ENCODE data around the gene CYP2F1.
"Not testable (repeated sequence)": the region's sequence is repeated elsewhere in the genome, so short reads cannot be mapped to it uniquely, and the experiment has no call there.

Gene CYP2F1

DNA sequence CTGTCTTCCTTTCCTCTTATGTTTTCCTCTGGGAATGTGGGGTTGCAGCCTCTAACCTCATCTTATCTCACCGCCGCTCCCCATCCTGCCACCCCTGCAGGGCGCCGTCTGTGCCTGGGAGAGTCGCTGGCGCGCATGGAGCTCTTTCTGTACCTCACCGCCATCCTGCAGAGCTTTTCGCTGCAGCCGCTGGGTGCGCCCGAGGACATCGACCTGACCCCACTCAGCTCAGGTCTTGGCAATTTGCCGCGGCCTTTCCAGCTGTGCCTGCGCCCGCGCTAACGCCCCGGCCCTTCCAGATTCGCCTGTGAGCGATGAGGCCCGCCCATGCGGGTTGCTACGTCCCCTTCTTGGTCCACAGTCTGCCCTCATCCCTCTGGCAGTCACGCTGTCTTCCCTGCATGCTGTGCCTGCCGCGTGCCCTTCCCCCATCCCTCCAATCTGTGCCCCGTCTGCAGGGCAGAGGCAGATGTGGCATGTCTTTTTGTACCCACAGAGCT, 13.6 kb downstream of the CYP2F1 start:
- DNase-seq, result peak; percentile 56 to 86

- DNase-seq, result no peak
These were observed 14.5 kb downstream of the CYP2F1 start for GRCh38 chr19:41128692-41129091.

DNA sequence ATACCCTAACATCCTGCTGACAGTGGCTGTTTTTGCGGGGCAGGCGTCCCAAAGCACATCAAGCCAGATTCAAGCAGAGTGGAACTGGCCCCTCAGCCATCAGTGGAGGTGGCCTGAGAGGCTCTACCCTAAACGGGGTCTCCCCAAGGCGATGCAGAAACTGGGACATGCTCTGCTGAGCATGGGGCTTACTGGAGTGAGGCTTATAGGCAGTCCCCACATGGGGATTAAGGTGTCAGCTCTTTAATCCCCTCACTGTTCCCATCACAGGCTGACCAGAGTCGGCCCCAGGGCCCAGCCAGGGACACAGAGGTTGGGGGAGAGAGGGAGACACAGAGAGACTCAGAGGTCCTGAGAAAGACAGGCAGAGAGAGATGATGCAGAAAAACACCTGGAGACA, 17.0 kb downstream of the CYP2F1 start:
- DNase-seq, result no peak

- no peak for DNase-seq
These were observed 19.0 kb downstream of the CYP2F1 start for GRCh38 chr19:41133260-41133659.

GRCh38 chr19:41134616-41135015, 20.4 kb downstream of the CYP2F1 start:
- DNase-seq, result no peak

DNA sequence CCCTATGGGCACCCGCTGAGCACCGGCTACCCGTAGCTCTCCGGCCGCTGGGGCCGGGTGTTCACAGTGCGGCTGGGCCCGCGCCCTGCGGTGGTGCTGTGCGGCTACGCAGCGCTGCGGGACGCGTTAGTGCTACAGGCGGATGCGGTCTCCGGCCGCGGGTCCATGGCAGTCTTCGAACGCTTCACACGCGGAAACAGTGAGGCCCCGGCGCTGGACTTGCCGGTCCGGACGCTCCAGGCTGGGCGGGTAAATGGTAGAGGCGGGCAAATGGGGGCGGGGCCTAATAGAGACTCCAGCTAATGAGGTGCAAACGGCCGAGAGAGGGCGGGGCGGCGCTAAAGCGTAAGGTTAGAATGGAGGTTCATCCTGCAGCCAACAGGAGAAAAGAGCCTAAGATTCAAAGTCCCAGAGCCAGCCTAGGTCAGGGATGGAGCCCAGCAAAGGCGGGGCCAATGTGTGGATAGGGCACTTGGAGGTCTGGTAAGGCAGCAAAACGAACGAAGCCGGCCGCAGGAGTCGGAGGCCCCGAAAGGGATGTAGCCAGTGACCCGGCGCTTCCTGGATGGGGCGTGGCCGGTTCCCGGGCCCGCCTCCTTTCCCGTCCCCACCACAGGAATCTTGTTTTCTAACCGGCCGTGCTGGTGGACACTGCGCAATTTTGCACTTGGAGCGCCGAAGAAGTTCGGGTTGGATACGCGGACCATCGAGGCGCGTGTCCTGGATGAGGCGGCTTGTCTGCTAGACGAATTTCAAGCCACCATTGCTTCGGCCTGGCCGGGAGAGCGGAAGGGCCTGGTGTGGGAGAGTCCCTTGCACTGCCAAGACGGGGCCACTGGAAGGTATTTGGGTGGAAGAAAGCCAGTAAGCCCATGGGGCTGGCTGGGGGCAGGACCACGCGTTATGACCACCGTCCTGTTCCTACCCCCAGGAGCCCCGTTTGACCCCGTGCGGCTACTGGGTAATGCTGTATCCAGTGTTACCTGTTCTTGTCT, 21.5 kb downstream of the CYP2F1 start:
- DNase-seq, result peak; percentile 15 to 20

DNA sequence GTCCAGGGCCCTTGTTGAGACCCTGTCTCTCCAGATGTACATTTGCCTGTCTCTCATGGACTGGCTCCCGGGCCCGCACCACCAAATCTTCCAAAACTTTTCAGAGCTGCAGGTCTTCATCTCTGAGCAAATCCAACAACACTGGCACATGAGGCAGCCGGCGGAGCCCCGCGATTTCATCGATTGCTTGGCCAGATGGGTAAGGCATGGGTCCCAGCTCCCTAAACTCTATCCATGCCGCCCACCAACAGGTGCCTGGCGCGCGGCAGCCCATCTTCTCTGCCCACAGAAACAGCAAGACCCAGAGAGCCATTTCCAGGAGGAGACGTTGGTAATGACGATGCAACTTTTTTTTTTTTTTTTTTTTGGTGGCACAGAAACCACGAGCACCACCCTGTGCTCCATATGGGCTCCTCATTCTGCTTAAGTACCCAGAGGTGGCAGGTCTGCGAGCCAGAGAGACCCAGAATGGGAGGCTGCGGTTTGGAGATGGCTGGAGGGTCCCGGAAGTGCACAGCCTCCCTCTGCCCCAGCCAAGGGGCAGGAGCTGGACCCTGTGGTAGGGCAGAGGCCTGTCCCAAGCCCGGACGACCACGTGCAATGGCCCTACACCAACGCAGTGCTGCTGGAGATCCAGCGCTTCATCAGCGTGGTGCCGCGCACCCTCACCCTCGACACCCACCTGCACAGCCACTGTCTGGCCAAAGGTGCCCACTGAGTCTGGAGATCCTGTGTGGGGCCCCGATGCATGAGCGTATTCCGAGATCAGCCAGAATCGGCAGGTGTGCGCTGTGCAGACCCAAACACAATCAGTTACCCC, 22.6 kb downstream of the CYP2F1 start:
- DNase-seq, result no peak

DNA sequence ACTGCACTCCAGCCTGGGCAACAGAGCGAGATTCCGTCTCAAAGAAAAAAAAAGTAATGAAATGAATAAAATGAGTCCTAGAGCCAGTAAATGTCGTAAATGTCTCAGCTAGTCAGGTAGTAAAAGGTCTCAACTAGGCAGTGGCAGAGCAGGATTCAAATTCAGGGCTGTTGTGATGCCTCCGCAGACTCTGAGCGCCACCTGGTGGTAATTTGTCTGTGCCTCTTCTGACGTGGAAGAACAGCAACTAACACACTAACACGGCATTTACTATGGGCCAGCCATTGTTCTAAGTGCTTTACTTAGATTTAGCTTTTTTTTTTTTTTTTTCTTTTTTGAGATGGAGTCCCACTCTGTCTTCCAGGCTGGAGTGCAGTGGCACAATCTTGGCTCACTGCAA, 30.2 kb downstream of the CYP2F1 start:
- peak; percentile 87 to 93 for DNase-seq

- DNase-seq, result no peak
These were observed 35.6 kb downstream of the CYP2F1 start for GRCh38 chr19:41149831-41150230.

DNA sequence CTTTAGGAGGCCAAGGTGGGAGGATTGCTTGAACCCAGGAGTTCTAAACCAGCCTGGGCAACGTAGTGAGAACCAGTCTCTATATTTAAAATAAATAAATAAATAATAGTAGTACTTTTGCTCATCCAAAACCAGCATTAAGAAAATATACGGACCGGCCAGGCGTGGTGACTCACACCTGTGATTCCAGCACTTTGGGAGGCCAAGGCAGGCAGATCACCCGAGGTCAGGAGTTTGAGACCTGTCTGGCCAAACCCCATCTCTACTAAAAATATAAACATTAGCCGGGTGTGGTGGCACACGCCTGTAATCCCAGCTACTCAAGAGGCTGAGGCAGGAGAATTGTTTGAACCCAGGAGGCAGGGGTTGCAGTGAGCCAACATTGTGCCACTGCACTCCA, 36.8 kb downstream of the CYP2F1 start:
- not testable (repeated sequence) for DNase-seq

DNA sequence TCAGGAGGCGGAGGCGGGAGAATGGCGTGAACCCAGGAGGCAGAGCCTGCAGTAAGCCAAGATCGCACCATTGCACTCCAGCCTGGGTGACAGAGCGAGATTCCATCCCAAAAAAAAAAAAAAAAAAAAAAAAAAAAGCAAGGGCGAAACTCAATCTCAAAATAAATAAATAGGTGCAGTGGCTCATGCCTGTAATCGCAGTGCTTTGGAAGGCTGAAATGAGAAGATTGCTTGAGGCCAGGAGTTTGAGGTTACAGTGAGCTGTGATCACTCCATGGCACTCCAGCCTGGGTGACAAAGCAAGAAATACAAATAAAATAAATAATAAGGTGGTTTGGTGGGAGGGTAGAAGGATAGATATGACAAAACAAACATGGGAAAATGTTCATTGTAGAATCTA, 39.8 kb downstream of the CYP2F1 start:
- DNase-seq, result no peak

DNA sequence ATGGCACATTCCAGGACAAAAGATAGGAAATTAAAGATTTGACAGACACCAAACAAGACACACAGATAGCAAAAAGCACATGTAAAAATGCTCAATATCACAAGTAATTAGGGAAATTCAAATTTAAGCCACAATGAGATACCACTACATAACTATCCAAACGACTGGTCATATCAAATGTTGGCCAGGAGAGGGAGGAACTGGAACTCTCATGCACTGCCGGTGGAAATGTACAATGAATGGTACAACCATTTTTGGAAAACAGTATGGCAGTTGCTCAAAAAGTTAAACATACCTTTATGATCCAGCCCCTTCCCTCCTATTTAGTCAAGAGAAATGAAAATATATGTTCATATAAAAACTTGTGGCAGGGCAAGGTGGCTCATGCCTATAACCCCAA, 42.0 kb downstream of the CYP2F1 start:
- DNase-seq, result no peak

GRCh38 chr19:41159881-41160280, 45.6 kb downstream of the CYP2F1 start:
- no peak for DNase-seq

- no peak for DNase-seq
These were observed 47.7 kb downstream of the CYP2F1 start for GRCh38 chr19:41161903-41162302.

DNA sequence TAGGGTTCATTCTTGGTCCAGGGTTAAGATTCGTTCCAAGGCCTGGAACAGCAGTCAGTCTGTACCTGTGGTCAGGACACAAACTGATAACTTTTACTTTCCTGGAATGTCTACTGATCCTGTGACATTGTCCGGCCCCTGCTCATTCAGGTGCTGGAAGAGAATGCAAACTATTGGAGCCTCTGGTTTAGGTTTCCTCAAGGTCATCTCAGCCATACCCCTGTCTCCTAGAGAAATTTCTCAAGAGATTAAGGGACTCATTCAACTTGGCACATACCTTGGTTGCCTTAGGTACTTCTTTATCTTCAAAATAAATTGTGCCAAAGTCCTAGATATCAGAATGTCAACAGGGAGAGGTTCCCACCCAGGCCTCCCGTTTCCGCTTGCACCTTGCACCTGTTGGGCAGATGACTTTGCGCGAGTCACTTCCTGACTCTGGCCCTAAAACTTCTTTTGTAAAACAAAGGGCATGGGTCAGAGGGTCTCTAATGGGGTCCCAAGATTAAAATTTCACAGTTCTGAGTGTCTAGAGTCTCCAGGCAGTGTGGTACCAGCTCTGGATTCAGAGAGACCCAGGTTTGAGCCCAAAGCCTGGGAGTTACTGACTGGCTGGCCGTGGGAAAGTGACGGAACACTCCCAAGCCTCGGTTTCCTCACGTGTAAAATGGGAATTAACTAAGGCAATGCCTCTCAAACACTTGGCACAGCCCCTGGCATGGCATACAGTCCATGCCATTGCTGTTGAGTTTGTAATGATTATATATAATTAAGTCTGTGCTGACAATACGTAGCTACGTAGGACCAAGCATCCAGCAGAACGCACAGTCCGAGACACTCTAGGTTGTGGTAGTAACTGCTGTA, 52.9 kb downstream of the CYP2F1 start:
- no peak for DNase-seq

GRCh38 chr19:41172297-41173164, 58.3 kb downstream of the CYP2F1 start:
- no peak for DNase-seq

DNA sequence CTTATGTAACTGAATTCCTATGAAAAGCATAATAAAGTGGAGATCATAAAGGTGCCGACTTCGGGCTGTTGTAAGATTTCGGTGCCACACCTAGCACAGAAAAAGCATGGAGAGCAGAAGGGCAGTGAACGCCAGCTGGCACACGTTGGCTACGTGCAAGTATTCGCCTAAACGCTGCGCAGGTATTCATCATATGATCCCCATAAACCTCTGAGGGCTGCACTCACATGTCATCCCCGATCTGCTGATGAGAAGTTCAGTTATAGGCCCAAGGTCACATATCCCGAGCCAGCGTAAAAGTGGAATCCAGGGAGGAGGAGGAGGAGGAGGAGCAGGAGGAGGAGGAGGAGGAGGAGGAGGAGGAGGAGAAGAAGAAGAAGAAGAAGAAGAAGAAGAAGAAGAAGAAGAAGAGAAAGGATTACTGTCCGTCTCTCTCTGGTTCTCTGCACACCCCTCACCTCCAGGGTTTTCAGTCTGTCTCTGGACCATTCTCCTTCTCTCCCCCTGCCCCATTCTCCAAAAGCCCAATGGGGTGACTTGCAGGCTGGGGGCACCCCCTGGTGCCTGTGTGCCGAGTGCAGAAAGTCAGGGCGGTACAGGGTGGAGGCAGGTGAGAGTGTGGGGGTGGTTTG, 60.2 kb downstream of the CYP2F1 start:
- no peak for DNase-seq

DNA sequence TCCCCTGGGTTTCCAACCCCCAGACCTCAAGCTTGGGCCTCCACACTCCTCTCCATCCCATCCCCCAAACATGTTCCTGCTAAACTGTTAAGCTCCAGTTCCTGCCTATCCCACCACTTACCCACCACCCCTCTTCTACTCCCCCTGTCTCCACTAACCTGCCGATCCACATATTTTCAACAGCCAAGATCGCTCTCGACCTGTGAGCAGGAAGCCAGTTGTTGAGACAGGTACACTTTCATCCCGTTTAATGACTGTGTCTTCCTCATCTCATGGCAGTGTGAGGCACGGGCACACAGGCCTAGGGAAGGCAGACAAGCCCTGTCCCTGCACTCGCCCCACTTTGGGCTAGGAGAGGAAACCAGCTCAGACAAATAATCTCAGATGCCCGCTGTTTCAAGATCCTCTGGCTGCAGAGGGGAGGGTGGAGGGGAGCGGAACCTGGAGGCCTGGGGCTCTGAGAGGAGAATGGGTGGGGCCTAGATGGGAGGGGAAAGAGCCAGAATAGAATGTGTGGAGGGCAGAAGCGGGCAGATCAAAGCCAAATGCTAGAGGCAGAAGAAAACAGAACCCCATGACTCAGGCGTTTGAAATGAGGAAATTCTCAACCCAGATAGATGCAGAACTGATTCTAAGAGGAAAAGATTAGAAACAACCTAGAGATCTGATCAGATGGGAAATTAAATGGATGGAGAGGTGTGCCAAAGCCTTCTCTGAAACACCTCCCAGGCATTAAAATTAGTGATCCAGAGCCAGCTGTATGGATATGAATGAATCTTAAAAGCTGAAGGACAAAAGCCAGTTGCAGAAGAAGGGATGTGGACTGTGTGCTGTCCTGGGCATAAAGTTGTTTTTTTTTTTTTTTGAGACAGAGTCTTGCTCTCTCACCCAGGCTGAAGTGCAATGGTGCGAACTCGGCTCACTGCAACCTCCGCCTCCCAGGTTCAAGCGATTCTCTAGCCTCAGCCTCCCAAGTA, 61.9 kb downstream of the CYP2F1 start:
- peak; percentile 14 for DNase-seq

All from stimulated activated CD4-positive, alpha-beta T cell treated with anti-CD3 and anti-CD28 coated beads, Interleukin-2, amount 100 ng/mL, for 48 hours (primary cell).